ENCODE results near the gene CNKSR3. TPM values are rescaled to one million over a fixed set of nuclear protein-coding genes. Genes with fewer than 3 reads are reported as not detected.

The CNKSR3 gene
- total and polyA plus RNA-seq, 2 of the 8 experiments (the other 6 are each of a cell fraction or from before 2014, with no cell fraction given): 1.2 to 6.2 TPM

DNA sequence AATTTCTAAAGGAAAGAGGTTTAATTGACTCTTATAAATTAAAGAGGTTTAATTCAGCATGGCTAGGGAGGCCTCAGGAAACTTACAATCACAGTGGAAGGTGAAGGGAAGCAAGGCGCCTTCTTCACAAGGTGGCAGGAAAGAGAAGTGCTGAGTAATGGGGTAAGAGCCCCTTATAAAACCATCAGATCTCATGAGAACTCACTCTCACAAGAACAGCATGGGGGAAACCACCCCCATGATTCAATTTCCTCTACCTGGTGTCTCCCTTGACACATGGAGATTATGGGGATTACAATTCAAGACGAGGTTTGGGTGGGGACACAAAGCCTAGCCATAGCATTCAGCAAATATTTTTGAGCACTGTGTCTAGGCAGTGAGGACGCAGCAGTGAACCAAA, 150.0 kb downstream of the CNKSR3 start (continued):
- TF ChIP-seq EGR1 (IDR thresholded peaks at IDR 0.05; ENCODE audit: borderline replicate concordance, low read depth, low read length): no peak

DNA sequence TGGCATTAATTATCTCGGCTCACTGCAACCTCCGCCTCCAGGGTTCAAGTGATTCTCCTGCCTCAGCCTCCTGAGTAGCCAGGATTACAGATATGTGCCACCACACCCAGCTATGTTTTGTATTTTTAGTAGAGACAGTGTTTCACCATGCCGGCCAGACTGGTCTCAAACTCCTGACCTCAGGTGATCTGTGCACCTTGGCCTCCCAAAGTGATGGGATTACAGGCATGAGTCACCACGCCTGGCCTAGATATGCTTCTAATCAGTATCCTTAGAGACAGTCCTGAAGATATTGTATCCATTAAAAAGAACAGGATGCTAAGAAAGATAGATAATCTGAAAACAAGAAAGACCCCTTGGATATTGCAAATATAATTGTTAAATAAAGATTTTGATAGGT, 150.8 kb downstream of the CNKSR3 start:
- H4K5ac ChIP-seq (ENCODE audit: insufficient read length, low read depth, low read length): no peak overlapping the region
- H2BK120ac ChIP-seq (replicated peaks; ENCODE audit: low read depth, low read length): no peak overlapping the region
- ChIA-PET CTCF (ENCODE audit: partially characterized antibody) (no interaction called here), POLR2A (ENCODE audit: partially characterized antibody) (no interaction called here)
- no peak overlapping the region for H4K8ac ChIP-seq (ENCODE audit: extremely low read depth, insufficient read depth, low read length)
- H3K9me3 ChIP-seq (ENCODE audit: insufficient read depth in 2 of 2, low read depth in 1 of 2, low read length in 1 of 2): no peaks in the 10 kb centered on the region
- FAIRE-seq (no peak), DNase-seq (ENCODE audit: low read depth in 1 of 2, low spot score in 2 of 2) (no peak)
- H3K23ac ChIP-seq (ENCODE audit: insufficient read length): no peak overlapping the region
- no peak overlapping the region for H2BK20ac ChIP-seq (ENCODE audit: low read length)
- no peak overlapping the region for H2BK5ac ChIP-seq (ENCODE audit: low read depth, low read length)
- no peak overlapping the region for H3K14ac ChIP-seq (ENCODE audit: insufficient read length)
- H2AK5ac ChIP-seq (ENCODE audit: low read depth, low read length): no peak overlapping the region
- H3K4me1 ChIP-seq (replicated peaks in 1 of 4; ENCODE audit: control insufficient read depth in 3 of 4, insufficient read depth in 4 of 4, low read length in 3 of 4): no peaks in the 10 kb centered on the region
- no peak overlapping the region for H2AFZ ChIP-seq (ENCODE audit: low read length)
- no peaks in the 10 kb centered on the region for H4K20me1 ChIP-seq (replicated peaks in 1 of 2; ENCODE audit: control insufficient read depth in 1 of 2, insufficient read depth in 2 of 2, low read length in 2 of 2)
- no peak overlapping the region for H3K27ac ChIP-seq (ENCODE audit: low read depth, low read length)
- no peak overlapping the region for H3K4me2 ChIP-seq (ENCODE audit: insufficient read depth in 1 of 2, low read depth in 2 of 2, low read length in 2 of 2)
- H3K56ac ChIP-seq (replicated peaks; ENCODE audit: insufficient read length, low read depth, low read length): no peak overlapping the region
- no peak overlapping the region for H3K4ac ChIP-seq (replicated peaks; ENCODE audit: insufficient read length, low read depth, low read length)
- H3K27me3 ChIP-seq (replicated peaks in 1 of 4; ENCODE audit: control insufficient read depth in 3 of 4, extremely low read depth in 1 of 4, insufficient read depth in 3 of 4, low read length in 3 of 4): no peaks in the 10 kb centered on the region
- H3K9ac ChIP-seq (replicated peaks in 1 of 4; ENCODE audit: extremely low read depth in 1 of 4, low read depth in 3 of 4, low read length in 3 of 4): no peak overlapping the region
- no peak overlapping the region for H2BK15ac ChIP-seq (ENCODE audit: low read length)
- no peaks in the 10 kb centered on the region for H3K79me1 ChIP-seq (ENCODE audit: low read depth, low read length)
- no peak overlapping the region for H3K18ac ChIP-seq (ENCODE audit: extremely low read depth, low read length)
- H3K4me3 ChIP-seq (ENCODE audit: extremely low read depth in 1 of 4, insufficient read depth in 2 of 4, low read depth in 3 of 4, low read length in 4 of 4): no peak overlapping the region
- no peaks in the 10 kb centered on the region for H3K23me2 ChIP-seq (ENCODE audit: low read depth, low read length)
- H2BK12ac ChIP-seq (ENCODE audit: low read depth, low read length): no peak overlapping the region
- no peak overlapping the region for H4K91ac ChIP-seq (replicated peaks; ENCODE audit: insufficient read length, low read length)
- WGBS, 2 experiments (ENCODE audit: extremely low coverage in 1 of 2, insufficient coverage in 1 of 2, insufficient read length in 1 of 2, insufficient replicate concordance in 2 of 2, low coverage in 1 of 2, low lambda C conversion rate in 2 of 2, missing lambda C conversion rate in 1 of 2): 86% methylated on average over 4 of the region's 4 CpGs; no CpG with 5 or more reads in 1 of the 2 experiments
- H3K36me3 ChIP-seq (ENCODE audit: control insufficient read depth in 2 of 4, insufficient read depth in 4 of 4, low read length in 3 of 4): no peaks in the 10 kb centered on the region
- H3K79me2 ChIP-seq (ENCODE audit: control insufficient read depth in 1 of 2, insufficient read depth in 2 of 2, low read length in 2 of 2): no peaks in the 10 kb centered on the region
- TF ChIP-seq TBP (IDR thresholded peaks at IDR 0.05; ENCODE audit: low read depth, low read length): no peak
- TF ChIP-seq TAF1 (IDR thresholded peaks at IDR 0.05; ENCODE audit: low read depth, low read length): no peak
- no peak for TF ChIP-seq NRF1 (IDR thresholded peaks at IDR 0.05; ENCODE audit: low read depth, low read length)
- no peak for TF ChIP-seq SUZ12 (IDR thresholded peaks at IDR 0.05; ENCODE audit: low read length)
- no peak for TF ChIP-seq RFX5 (IDR thresholded peaks at IDR 0.05; ENCODE audit: borderline replicate concordance, low read depth, low read length)
- no peak for TF ChIP-seq MAFK (IDR thresholded peaks at IDR 0.05; ENCODE audit: low read depth, low read length)
- TF ChIP-seq NANOG (IDR thresholded peaks at IDR 0.05; ENCODE audit: insufficient read depth, low read depth, low read length, poor library complexity, severe bottlenecking): no peak
- no peak for TF ChIP-seq JUN (IDR thresholded peaks at IDR 0.05; ENCODE audit: low read depth, low read length)
- TF ChIP-seq HDAC2 (IDR thresholded peaks at IDR 0.05; ENCODE audit: borderline replicate concordance in 1 of 2, low read depth in 2 of 2, low read length in 2 of 2): no peak
- no peak for TF ChIP-seq PHF8 (conservative IDR thresholded peaks at IDR 0.05; ENCODE audit: low read depth, low read length)
- no peak for TF ChIP-seq E2F6 (IDR thresholded peaks at IDR 0.05)
